Natural killer cell treated with Interleukin-12 subunit alpha and Interleukin-12 subunit beta and Interleukin-15 and Interleukin-18, amount 100 ng/mL, for 72 hours (primary cell): ENCODE data around the gene FAM219A. TPM values are rescaled to one million over a fixed set of nuclear protein-coding genes. Genes with fewer than 3 reads are reported as not detected.

ENCODE experiments used
- ATAC-seq, 2 donors: fragments of 150-1000 bp; cut with Tn5 transposase in 1 of 2; sonication (Bioruptor Pico), chemical (Tn5 transposase) in 1 of 2; 2 replicates each; pipeline ENCODE4 v1.10.0; 2021
- DNase-seq: peaks from one replicate; pipeline ENCODE4 v3.0.0; 2022; ENCODE audit warnings: low spot score
- H3K27ac Mint-ChIP-seq, 2 donors: 1 replicate in 1 of 2; 2 replicates in 1 of 2; pipeline ENCODE4 v1.8.0; 2022; ENCODE audit warnings: mixed read lengths in 2 of 2, mild to moderate bottlenecking in 1 of 2, moderate library complexity in 1 of 2
- H3K27me3 Mint-ChIP-seq, 2 donors: 1 replicate in 1 of 2; 2 replicates in 1 of 2; pipeline ENCODE4 v1.8.0; 2022; ENCODE audit warnings: mixed read lengths in 2 of 2
- H3K36me3 Mint-ChIP-seq: one replicate; pipeline ENCODE4 v1.8.0; 2022; ENCODE audit warnings: mixed read lengths
- H3K4me1 Mint-ChIP-seq, 2 donors: 1 replicate in 1 of 2; 2 replicates in 1 of 2; pipeline ENCODE4 v1.8.0; 2022; ENCODE audit warnings: low read depth in 2 of 2, mixed read lengths in 2 of 2, mild to moderate bottlenecking in 1 of 2
- H3K4me3 Mint-ChIP-seq: one replicate; pipeline ENCODE4 v1.8.0; 2022; ENCODE audit warnings: mixed read lengths
- H3K9me3 Mint-ChIP-seq: 2 replicates; pipeline ENCODE4 v1.8.0; 2022; ENCODE audit warnings: mixed read lengths
- total RNA-seq, 2 donors: library from RNA; stranded (reverse); gene quantifications; one replicate each; pipeline ENCODE4 v1.2.3, GENCODE V29; 2022

FAM219A gene
- total RNA-seq, 2 donors from 2014 or later = 21.4 to 23.5 TPM

DNA sequence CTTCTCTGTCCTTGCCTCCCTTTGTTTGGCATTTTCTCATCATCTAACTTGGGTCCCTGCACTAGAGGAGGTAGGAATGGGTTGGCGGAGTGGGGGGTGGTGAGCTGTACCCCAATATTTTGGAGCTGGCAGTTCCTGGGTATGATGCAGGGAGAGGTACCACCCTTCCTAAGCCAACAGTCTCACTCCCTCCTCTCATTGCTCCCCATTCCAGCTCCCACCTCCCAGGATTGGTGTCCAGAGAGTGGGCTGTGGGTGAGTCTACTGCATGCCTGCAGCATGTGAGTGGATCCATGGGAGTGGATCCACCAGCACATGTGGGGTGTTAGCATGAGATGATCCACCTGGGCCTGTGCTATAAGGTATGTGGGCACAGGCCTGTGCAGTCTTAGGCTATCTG lies 59.5 kb downstream of the FAM219A start:
- H3K9me3 Mint-ChIP-seq = no peaks in the 10 kb centered on the region
- H3K4me1 Mint-ChIP-seq = no peaks in the 10 kb centered on the region
- ATAC-seq = no peak
- peaks cover 0 to under 1% of the 10 kb centered on the region in 2 donors for H3K27me3 Mint-ChIP-seq
- H3K4me3 Mint-ChIP-seq = no peak overlapping the region
- H3K36me3 Mint-ChIP-seq = no peaks in the 10 kb centered on the region
- DNase-seq = no peak
- no peak overlapping the region for H3K27ac Mint-ChIP-seq

DNA sequence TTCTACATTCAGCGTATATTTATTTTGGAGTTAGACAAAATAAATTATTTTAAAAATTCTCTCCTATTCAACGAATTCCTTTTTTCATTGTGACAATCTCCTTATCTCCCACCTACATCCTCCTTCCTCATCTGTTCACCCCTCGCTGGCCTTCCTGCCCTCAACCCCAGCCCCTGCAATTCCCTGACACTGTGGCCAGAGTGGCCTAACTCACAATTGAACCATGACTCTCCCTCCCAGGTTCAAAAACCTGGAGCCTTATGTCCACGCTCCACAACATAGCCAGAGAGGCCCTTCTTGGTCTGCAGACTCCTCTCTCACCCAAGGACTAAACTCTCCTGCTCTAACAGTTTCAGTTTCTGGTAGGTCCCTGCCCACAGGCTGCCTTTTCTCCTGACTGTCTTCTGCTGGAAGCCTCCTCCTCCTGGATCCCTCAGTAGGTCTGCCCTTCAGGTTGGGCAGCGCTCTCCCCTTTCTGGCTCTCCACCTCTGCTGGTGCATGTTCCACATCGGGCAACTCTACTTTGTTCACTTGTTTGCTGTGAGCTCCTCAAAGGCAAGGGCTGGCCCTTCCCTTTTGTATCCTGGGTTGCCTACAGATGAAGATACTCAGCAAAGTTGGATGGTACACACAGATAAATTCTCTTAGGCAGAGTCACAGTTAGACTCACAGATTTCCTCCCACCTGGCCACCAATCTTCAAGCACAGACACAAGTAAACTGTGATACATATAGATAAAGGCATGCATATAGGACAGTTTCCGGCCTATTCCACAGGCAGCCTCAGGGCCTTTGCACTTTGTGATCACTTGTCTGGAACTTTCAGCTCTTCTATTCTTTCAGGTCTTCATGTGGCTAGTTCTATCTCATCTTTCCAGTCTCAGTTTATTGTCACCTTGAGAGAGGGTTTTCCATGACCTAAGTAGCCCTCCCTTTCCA lies 61.8 kb downstream of the FAM219A start:
- Mint-ChIP-seq H3K9me3 (no peaks in the 10 kb centered on the region), H3K4me1 (no peaks in the 10 kb centered on the region), H3K27me3 (peaks cover 5 to 18% of the 10 kb centered on the region in 2 donors), H3K27ac (no peak overlapping the region), H3K4me3 (no peak overlapping the region), H3K36me3 (no peaks in the 10 kb centered on the region)
- ATAC-seq = no peak
- DNase-seq = no peak

DNA sequence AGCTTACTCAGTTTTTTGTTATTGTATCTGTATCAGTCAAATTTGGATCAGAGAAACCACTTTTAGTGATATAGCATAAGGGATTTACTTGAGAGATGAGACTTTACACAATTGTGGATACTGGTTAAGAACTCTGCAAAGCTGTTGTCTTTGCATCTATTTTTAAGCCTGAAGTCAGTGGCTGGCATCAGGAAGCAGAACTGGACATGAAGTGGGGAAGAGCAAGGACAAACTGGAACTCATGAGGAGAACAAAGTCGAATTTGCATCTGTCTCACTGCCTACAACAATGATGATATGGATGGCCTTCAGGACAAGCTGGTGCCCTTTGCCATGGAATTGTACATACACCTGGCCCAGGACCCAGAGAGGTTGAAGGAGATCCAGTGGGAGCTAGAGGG lies 65.9 kb downstream of the FAM219A start:
- no peak for ATAC-seq
- Mint-ChIP-seq H3K36me3 (no peaks in the 10 kb centered on the region), H3K4me3 (no peak overlapping the region), H3K4me1 (no peaks in the 10 kb centered on the region), H3K27me3 (peaks cover 14 to 34% of the 10 kb centered on the region in 2 donors), H3K27ac (no peak overlapping the region), H3K9me3 (no peaks in the 10 kb centered on the region)
- no peak for DNase-seq

DNA sequence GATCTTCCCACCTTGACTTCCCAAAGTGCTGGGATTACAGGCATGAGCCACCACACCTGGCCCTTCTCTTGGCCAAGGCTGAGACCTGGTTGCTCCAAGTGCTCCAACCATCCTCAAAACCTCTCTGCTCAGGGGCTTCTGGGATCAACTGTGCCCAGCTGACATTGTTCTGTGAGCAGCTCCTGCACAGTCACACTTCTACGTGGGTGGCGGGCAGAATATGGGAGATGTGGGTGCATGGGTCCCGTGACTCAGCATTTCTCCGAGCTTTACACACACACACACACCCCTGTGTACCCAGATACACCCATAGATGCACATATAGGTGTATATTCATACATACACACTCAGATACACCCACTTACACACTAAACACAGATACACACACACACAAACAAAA lies 71.1 kb downstream of the FAM219A start:
- H3K27ac Mint-ChIP-seq = no peak overlapping the region
- DNase-seq (no peak), ATAC-seq (no peak)
- no peak overlapping the region for H3K4me3 Mint-ChIP-seq
- H3K4me1 Mint-ChIP-seq = no peaks in the 10 kb centered on the region
- no peaks in the 10 kb centered on the region for H3K9me3 Mint-ChIP-seq
- peaks cover 17 to 24% of the 10 kb centered on the region in 2 donors for H3K27me3 Mint-ChIP-seq
- no peaks in the 10 kb centered on the region for H3K36me3 Mint-ChIP-seq

DNA sequence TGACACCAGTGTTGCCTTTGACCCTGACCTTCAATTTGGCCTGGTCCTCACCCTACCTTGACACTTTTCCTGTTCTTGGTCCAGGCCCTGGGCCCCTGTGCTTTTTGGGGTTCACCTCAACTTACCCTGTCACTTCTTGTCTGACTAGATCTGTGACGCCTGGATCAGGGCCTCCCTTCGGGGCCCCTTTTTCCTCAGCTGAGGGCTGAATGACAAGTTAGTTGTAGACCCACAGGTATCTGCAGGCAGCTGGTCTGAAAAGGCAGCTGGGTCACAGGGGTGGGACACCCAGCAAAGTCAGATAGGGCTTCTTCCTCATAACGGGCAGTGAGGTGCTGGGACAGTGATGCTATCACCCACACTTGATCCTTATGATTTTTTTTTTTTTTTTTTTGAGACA lies 71.7 kb downstream of the FAM219A start:
- Mint-ChIP-seq H3K27me3 (peaks cover 15 to 18% of the 10 kb centered on the region in 2 donors), H3K27ac (no peak overlapping the region), H3K4me3 (no peak overlapping the region), H3K4me1 (no peaks in the 10 kb centered on the region), H3K36me3 (no peaks in the 10 kb centered on the region), H3K9me3 (no peaks in the 10 kb centered on the region)
- no peak for ATAC-seq
- DNase-seq = no peak

DNA sequence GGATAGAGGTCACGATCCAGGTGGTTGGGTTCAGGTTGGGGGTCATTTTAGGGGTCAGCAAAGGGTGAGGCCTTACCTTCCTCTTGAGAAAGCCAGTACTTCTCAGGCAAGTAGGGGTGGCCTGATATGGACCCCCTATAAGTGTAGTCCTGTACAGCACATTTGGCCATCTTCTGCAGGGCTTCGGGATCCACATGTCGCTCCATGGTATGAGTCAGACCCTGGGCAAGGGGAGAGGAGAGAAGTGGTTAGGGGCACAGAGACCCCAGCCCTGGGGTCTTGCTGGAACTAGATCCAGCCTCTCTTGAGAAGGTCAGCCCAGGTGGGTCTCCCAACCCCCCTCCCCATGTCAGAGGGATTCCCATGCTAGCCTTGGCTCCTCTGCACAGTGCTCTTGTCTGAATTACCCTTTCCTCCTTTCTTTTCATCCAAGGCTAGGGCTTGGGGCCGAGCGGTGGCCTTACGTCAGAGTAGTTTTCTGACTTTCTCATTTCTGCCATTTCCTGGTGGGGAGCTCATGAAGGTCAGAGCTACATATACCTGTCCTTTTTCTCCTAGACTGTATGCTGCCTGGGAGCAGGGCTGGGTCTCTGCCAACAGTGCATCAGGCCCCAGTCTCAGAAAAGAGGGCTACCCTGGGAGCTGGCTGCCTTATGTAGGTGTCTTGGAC lies 72.7 kb downstream of the FAM219A start:
- no peak for ATAC-seq

DNA sequence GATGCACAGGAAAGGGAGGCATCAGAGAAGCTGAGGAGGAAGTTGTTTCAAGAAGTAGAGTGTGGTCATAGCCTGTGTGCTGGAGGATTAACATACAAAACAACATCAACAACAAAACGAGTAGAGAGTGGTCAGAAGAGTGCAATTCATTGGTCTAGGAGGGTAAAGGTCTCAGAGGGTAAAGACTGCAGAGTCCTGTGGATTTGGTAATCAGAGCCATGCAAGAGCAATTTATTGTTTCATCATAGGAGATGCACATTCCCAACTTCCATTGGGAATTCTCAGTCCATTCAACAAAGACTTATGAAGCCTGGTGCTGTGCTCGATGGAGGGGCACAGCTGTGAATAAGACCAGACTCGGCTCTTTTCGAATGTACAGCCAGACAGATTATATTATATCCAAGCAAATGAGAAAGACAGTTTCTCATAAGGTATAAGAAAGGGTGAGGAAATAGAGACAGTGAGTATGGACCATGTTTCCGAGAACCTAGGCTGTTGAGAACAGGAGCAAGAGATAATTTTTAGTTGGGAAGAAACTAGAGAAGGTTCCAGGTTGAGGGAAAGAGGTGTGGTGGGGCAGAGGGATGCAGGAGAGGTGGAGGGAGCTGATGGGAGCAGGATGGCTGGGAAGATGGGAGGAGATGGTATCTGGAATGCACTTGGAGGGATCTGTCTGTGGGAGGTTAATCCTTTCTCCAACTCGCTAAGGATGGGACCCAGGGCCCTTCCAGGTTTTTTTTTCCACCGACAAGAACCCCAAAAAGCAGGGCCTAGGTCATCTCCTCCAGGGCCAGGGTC lies 73.8 kb downstream of the FAM219A start:
- Mint-ChIP-seq H3K27ac (no peak overlapping the region), H3K36me3 (no peaks in the 10 kb centered on the region), H3K4me3 (no peak overlapping the region), H3K4me1 (peaks cover 15 to 17% of the 10 kb centered on the region in 2 donors), H3K27me3 (peaks cover 9% of the 10 kb centered on the region in 2 donors), H3K9me3 (no peaks in the 10 kb centered on the region)
- ATAC-seq (no peak), DNase-seq (no peak)

More for the DNA sequence above, 72.7 kb downstream of the FAM219A start:
- H3K4me3 Mint-ChIP-seq = no peak overlapping the region
- no peaks in the 10 kb centered on the region for H3K36me3 Mint-ChIP-seq
- no peaks in the 10 kb centered on the region for H3K9me3 Mint-ChIP-seq
- H3K27ac Mint-ChIP-seq = no peak overlapping the region
- peaks cover 5 to 7% of the 10 kb centered on the region in 2 donors for H3K4me1 Mint-ChIP-seq
- H3K27me3 Mint-ChIP-seq = peaks cover 9% of the 10 kb centered on the region in 2 donors
- no peak for DNase-seq

DNA sequence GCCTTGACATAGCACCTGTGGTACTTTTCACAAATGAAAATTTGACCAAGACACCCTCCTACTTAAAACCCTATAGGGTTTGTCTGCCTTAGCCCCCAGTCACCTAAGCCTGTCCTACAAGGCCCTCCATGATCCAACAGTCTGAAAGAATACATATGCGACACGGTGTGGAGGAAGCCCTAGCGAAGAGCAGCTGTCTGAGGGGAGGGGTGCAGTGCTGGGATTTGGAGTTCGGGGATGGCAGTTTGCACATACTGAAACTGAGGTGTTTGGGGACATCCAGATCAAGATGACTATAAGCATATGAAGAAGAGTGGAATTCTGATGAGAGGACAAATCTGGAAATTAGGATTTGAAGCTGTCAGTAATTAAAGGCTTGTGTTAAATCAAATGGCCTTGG lies 74.5 kb downstream of the FAM219A start:
- Mint-ChIP-seq H3K9me3 (no peaks in the 10 kb centered on the region), H3K4me3 (no peak overlapping the region), H3K36me3 (no peaks in the 10 kb centered on the region), H3K27ac (no peak overlapping the region), H3K4me1 (peaks cover 20 to 24% of the 10 kb centered on the region in 2 donors), H3K27me3 (peaks cover 5 to 6% of the 10 kb centered on the region in 2 donors)
- ATAC-seq (no peak), DNase-seq (no peak)

DNA sequence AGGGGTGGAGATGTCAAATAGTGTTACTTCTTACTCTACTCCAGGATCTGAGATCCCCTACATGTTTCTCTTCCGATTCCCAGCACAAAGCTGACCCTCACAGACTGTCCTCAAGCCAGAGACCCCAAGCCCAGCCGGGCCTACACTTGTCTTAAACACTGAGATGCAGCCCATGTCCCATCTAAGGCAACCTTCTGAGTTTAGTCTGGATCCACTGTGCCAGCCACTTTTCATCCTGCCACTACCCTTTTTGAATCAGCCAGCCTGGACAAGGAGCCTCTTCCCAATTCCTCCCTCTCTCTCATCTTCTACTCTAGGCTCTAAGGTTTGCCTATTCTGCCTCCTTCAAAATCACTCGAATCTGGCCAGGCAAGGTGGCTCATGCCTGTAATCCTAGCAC lies 75.5 kb downstream of the FAM219A start:
- Mint-ChIP-seq H3K4me3 (no peak overlapping the region), H3K4me1 (peaks cover 24 to 29% of the 10 kb centered on the region in 2 donors), H3K27ac (no peak overlapping the region), H3K27me3 (peaks cover 0 to 6% of the 10 kb centered on the region in 2 donors), H3K36me3 (no peaks in the 10 kb centered on the region), H3K9me3 (no peaks in the 10 kb centered on the region)
- ATAC-seq = no peak
- DNase-seq = no peak

DNA sequence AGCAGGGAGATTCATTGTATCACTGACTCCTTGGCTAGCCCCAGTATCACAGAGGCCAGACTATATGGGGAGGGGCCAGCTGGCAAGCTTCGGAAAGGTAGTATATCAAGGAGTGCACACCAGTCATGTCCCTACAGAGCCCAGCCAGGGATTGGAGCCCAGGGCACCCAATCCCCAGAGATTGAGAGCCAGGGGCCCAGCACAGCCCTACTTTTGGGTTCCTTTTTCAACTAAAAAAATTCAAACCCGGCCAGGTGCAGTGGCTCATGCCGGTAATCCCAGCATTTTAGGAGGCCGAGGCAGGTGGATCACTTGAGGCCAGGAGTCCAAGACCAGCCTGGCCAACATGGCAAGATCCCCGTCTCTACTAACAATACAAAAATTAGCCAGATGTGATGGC lies 76.3 kb downstream of the FAM219A start:
- Mint-ChIP-seq H3K27me3 (peaks cover 0 to 6% of the 10 kb centered on the region in 2 donors), H3K36me3 (no peaks in the 10 kb centered on the region), H3K4me3 (no peak overlapping the region), H3K4me1 (peaks cover 24 to 29% of the 10 kb centered on the region in 2 donors), H3K9me3 (no peaks in the 10 kb centered on the region), H3K27ac (peak overlapping the region in 1 of 2 donors; percentile 48)
- DNase-seq = no peak
- ATAC-seq = no peak

DNA sequence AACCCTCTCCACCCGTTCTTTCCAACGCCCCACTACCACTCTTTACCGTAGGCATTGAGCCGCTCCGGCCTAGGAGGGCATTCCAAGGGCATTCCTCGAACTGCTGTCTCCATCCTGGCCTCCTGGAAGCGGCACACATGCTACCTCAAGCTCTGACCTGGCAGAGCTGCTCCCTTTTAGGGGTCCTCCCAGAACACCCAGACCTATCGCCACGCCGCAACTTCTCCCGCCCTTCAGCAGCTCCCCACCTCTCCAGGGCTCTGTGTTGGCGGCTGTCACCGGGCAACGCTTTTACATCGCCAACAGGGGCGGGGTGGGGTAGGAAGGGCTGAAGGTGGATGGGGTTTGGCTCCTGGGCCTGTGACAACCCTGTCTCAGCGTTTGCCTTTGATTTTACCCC lies 77.0 kb downstream of the FAM219A start:
- no peaks in the 10 kb centered on the region for H3K36me3 Mint-ChIP-seq
- H3K9me3 Mint-ChIP-seq = no peaks in the 10 kb centered on the region
- DNase-seq (no peak), ATAC-seq (no peak)
- H3K4me1 Mint-ChIP-seq = peaks cover 24 to 30% of the 10 kb centered on the region in 2 donors
- peak overlapping the region; percentile 78 for H3K4me3 Mint-ChIP-seq
- peak overlapping the region in 1 of 2 donors; percentile 48 for H3K27ac Mint-ChIP-seq
- peaks cover 0 to 6% of the 10 kb centered on the region in 2 donors for H3K27me3 Mint-ChIP-seq

DNA sequence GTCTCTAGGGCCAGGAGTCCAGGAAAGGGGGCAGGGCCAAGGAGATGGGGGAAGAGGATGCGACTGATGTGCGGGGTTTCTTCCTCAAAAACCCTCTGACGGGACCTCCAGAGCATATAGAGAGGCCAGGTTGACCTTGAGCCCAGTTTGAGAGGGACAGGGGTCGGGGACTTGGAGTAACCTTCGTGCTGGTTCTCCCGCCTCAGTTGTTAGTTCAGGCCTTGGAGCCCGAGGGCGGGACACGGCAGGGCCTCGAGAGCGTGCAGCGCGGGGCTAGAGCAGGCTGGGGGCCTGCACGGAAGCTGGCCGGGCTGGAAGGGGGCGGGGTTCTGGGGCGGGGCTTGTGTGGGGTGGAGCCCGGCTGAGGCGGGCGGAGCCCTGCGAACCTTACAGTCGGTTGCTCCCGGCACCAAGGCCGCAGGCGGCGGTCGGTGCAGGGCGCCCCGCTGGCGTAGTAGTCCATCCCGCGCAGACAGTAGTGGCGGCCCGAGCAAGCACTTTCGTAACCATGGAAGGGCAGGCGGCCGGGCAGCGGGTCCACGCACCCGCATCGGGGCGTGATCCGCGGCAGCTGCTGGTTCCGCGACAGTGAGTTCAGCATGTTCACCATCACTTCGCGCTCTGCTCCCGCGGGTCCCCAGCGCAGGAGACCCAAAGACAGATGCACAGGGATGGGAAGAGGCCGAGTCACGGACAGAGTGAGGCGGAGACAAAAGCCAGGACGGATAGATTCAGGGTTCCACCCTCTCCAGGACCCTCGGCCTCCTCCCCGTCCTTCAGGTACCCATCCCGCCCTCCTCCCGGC lies 77.7 kb downstream of the FAM219A start:
- Mint-ChIP-seq H3K4me3 (peak overlapping the region; percentile 78), H3K4me1 (peaks cover 31 to 36% of the 10 kb centered on the region in 2 donors), H3K9me3 (no peaks in the 10 kb centered on the region), H3K36me3 (no peaks in the 10 kb centered on the region), H3K27ac (peak overlapping the region in 1 of 2 donors; percentile 48), H3K27me3 (peaks cover 0 to 6% of the 10 kb centered on the region in 2 donors)
- ATAC-seq (peak; percentile 74 to 84), DNase-seq (peak; percentile 78)

DNA sequence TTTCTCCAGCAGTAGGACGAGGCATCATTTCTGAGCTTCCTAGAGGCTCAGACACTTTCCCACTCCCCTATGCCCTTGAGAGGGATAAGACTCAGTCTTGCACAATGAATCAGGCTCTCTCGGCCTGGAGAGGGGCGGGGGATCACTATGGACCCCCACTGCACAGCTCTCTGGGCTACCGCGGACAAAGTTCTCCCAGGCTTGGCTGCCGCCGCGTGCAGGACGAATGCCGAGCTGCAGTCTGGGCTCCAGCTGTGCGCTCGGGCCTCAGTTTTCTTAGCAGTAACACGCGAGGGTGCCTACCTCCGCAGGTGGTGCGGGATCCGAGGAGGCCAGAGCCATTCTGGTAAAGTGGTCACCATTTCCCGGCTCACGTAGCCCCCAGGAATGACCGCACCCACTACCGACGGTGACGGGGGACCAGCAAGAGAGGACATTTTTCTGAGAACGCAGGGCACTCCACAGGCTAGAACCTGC lies 78.3 kb downstream of the FAM219A start:
- Mint-ChIP-seq H3K27ac (peak overlapping the region in 1 of 2 donors; percentile 2), H3K4me1 (peaks cover 35 to 38% of the 10 kb centered on the region in 2 donors), H3K4me3 (peak overlapping the region; percentile 78), H3K36me3 (no peaks in the 10 kb centered on the region), H3K27me3 (peaks cover 0 to 6% of the 10 kb centered on the region in 2 donors), H3K9me3 (no peaks in the 10 kb centered on the region)
- ATAC-seq = no peak
- no peak for DNase-seq
